HG03103 (cell line): ENCODE measurements around the gene ARPC2.
"Not testable (repeated sequence)": the region's sequence is repeated elsewhere in the genome, so short reads cannot be mapped to it uniquely, and the experiment has no call there.

Experiments used
- ATAC-seq: cut with Tn5 transposase; IDR thresholded peaks from one replicate; pipeline ENCODE4 v1.9.1; 2021; ENCODE audit warnings: low read depth; ENCODE audit not compliant: unreplicated experiment

Gene ARPC2

DNA sequence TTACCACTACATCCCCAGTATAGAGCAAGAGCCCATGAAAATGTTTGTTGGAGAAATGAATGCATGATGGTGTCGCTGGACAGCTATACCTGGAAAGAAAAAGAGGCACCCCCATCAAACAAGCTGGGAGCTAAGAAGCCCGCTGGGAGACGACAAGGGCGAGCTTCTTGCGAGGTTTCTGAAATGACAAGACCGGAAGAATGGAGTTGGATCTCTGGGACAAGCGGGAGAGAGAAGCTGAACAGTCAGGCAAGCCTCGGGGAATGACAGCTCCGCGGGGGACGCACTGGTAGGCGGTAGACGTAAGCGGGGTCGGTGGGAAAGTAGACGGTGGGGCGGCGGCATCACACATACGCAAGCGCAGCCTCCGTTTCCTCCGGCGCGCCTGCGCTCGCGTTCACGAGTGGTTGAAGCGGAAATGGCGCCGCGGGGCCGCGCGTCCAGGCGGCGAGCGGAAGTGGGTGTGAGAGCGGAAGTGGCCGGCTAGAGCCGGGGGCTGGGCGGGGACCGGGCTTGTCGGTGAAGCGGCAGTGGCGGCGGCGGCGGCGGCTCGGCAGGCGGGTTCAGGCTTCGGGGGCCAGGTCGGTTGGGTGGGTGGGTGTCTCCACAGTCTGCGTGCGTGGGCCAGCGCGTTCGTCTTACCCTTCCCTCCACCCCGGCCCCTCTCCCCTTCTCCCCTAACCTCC is at the start of gene ARPC2:
ARPC2 (plus strand) TSS at position 516 of the 686 bp plus-strand sequence. CDS start 282 bp downstream, outside the sequence.
- peak; percentile 58 for ATAC-seq

DNA sequence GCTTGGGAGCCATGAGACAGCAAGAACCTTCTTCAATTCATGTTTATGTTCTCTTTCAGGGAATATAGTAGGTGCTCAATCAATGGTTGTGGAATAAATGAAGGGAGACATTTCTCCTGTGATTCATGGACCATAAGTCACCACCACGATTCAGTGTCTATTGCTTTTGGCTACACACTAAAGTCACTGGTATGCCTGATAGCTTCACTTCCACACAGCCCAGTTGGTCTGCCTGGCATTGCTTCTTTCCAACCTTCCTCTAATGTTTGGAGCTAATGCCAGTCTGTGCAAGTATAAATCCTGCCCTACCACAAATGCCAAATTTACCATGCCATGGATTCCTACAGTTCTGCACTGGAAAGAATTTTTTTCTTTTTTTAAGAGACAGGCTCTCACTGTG is 49.0 kb upstream of the ARPC2 start:
- no peak for ATAC-seq

DNA sequence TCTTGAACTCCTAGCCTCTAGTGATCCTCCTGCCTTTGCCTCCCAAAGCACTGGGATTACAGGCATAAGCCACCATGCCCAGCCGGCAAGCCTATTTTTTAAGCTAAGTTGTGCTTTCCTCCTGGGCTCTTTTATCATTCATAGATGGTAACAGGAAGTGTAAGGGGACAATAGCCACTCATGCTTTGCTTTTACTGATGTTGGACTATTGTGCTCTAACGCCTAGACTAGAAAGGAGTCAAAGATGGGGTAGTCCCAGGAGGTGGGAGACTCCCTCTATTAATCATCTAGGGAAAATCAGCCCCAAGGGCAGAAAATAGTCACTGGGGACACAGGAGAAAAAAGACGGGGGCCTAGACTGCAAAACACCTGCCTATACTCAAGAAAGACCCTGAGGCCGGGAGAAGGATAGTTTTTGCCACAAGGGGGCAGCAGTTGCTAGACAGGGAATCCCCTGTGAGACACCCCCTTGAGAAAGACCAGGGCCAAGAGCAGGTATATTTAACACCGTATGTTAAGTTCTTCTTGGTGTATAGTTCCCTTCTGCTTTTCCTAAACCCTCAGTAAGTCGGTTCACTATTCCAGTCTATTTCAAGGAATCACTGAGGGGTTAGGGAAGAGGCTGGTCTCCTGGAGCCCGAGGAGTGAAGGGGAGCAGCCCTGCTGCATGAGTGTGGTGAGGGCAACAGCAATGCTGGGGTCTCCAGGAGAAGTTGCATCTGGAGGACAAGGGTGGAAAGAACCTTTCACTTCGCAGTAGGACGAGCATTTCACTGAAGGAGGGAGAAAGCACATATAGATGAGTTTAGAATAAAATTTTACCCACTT is 48.1 kb upstream of the ARPC2 start:
- no peak for ATAC-seq

GRCh38 chr2:218169757-218170546 is 47.0 kb upstream of the ARPC2 start:
- ATAC-seq: no peak

- ATAC-seq: not testable (repeated sequence)
These were observed 45.2 kb upstream of the ARPC2 start for GRCh38 chr2:218171744-218172143.

GRCh38 chr2:218172845-218173244 is 44.1 kb upstream of the ARPC2 start:
- ATAC-seq: no peak

GRCh38 chr2:218179782-218180181 is 37.2 kb upstream of the ARPC2 start:
- ATAC-seq: no peak

- no peak for ATAC-seq
These were observed 36.4 kb upstream of the ARPC2 start for GRCh38 chr2:218180467-218181114.

GRCh38 chr2:218184331-218184730 is 32.7 kb upstream of the ARPC2 start:
- ATAC-seq: no peak

DNA sequence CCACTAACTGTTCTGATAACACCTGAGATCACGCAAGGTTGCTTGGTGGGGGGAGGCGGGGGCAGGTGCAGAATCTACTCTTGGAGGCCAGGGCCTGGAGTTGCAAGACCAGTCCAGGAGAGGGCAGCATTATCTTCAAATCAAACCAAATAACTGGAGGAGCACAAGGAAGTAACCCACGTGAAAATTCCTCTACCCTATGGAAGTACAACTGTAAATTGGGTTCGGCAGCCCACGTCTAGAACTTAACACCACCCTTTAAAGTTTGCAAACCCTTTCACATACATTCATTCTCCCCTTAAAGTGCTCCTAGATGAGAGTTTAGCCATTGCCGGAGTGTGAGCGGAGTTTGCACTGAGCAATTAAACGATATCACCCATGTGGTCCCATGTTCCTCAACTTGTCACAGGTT is 30.6 kb upstream of the ARPC2 start:
- peak; percentile 81 for ATAC-seq

DNA sequence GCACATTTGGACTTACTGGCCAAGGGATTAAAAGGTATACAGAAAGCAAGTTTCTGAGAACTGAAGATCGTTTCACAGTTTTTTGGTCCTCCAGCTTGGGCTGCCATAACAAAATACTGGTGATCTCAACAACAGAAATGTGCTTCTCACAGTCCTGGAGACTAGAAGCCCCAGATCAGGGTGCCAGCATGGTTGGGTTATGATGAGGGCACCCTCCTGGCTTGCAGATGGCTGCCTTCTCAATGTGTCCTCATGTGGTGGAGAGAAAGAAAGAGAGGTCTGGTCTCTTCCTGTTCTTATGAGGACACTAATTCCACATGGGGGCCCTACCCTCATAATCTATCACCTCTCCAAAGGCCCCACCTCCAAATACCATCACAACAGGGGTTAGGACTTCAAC is 30.1 kb upstream of the ARPC2 start:
- ATAC-seq: no peak

- ATAC-seq: no peak
These were observed 29.5 kb upstream of the ARPC2 start for GRCh38 chr2:218187296-218188015.

DNA sequence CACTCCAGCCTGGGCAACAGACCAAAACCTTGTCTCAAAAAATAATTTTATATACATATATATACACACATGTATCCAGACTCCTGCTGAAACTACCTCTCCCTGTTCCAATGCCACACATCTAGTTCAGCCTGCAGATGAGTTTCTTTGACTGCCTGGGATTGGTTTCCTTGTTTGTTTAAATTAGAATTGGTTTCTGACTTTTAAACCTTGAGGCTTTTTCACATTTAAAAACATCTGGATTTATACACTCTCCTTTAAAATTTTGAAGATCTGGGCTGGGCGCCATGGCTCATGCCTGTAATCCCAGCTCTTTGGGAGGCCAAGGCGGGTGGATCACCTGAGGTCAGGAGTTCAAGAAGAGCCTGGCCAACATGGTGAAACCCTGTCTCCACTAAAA is 28.5 kb upstream of the ARPC2 start:
- no peak for ATAC-seq

DNA sequence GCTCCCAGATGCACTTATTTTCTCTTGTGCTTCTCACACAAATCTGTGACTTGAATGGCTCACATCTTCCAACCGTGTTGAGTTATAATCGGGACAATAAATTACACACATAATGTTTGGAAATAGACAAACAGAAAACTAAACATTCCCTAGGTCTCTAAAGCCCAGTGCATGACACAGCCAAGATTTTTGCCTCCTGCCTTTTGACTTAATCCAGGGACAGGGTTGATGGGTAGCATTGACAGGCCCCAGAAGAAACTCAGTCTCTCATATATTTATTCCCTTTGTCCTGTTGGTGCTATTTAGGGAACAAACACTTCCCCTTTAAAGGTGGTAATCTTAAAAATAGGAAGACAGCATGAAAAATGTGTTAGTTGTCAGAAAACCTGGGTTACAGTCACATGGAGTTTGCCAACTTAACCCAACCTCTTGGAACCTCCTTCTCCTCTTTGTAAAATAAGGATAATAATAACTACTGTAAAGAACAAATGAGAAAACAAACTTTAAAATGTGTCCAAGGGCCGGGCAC is 24.0 kb upstream of the ARPC2 start:
- no peak for ATAC-seq

DNA sequence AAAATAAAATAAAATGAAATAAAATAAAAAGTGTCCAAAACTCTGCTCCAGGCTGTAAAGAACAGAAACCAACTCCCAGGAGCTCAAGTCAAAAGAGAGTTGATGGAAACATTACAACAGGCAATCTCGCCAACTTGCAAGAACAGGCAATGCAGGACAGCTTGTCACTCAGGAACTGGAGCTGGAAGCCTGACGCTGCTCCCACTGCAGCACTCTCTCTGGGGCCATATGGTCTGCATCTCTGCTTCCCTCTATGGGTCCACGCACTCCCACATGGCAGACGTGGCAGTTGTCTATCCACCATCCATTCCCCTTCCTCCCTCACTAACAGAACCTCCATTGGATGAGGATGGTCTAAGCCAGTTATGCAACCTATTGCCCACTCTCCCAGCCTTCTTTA is 23.3 kb upstream of the ARPC2 start:
- ATAC-seq: no peak

- ATAC-seq: no peak
These were observed 22.1 kb upstream of the ARPC2 start for GRCh38 chr2:218194880-218195279.

GRCh38 chr2:218196974-218197373 is 20.0 kb upstream of the ARPC2 start:
- no peak for ATAC-seq

GRCh38 chr2:218202266-218202665 is 14.7 kb upstream of the ARPC2 start:
- ATAC-seq: no peak

DNA sequence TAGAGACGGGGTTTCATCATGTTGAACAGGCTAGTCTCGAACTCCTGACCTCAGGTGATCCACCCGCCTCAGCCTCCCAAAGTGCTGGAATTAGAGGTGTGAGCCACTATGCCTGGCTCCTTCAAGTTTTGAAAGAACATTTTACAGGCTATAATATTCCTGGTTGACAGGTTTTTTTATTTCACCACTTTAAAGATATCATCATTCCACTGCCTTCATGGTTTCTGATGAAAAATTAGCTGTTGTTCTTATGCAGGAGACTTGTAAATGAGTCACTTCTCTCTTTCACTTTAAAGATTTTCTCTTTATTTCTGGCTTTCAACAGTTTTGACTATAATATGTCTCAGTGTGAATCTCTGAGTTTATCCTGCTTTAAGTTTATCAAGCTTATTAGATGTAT is 7.9 kb upstream of the ARPC2 start:
- ATAC-seq: no peak

DNA sequence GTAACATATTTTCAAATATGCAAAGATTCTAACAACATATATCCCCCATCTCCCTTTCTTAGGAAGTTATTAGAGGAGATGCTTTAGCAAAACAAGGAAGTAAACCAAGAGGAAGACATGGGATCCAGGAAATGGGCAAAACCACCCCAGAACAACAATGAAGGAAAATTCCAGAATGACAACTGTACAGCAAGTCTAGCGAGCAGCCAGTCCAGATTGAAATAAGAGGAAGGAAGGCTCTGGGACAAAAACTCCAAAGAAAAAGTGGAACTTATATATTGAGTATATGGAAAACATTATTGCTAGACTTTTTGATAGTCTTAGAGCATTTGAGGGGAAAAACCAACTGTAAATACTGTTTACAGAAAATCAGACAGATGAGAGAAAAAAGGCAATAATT is 2.9 kb upstream of the ARPC2 start:
- no peak for ATAC-seq
